Measurements from ENCODE around the gene PEAK1. TPM values are rescaled to one million over a fixed set of nuclear protein-coding genes. Genes with fewer than 3 reads are reported as not detected.

Gene PEAK1
- total RNA-seq, 2 experiments from 2014 or later = 9.2 to 11.0 TPM

DNA sequence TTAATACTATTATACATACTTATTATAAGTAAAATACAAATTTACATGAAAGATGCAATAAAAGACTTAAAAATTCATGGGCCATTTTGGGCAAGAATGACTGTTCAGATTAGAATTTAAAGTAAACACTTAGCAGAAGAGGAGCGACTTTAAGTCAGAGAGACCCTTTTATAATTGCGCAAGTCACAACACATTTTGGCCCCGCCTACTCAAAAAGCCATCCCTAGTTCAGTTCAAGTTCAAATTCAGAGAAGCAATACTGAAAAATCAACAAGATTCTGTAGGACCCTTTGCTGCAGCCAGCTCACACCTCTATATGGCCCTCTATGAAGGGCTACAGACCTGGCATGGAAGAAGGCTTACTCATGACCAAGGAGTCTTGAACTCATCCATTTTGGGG, 64.6 kb downstream of the PEAK1 start:
- Mint-ChIP-seq H3K4me3 (no peak overlapping the region), H3K4me1 (ENCODE audit: low read depth) (no peaks in the 10 kb centered on the region), H3K36me3 (ENCODE audit: low read depth) (no peaks in the 10 kb centered on the region), H3K27me3 (no peaks in the 10 kb centered on the region), H3K27ac (no peak overlapping the region), H3K9me3 (no peaks in the 10 kb centered on the region)
- H3K27me3 ChIP-seq (ENCODE audit: control insufficient read depth in 1 of 2, insufficient read depth in 2 of 2, low read length in 2 of 2) = no peaks in the 10 kb centered on the region
- H3K4me1 ChIP-seq (ENCODE audit: insufficient read depth, low read length) = no peaks in the 10 kb centered on the region
- CTCF ChIA-PET = no interaction called here
- H3K36me3 ChIP-seq (ENCODE audit: insufficient read depth, low read length) = no peaks in the 10 kb centered on the region
- no peak for DNase-seq
- no peak overlapping the region for H3K27ac ChIP-seq (ENCODE audit: low read depth in 1 of 2, low read length in 2 of 2)
- no peak overlapping the region for H3K4me3 ChIP-seq (ENCODE audit: low read length)
- no peak for ATAC-seq (ENCODE audit: poor library complexity)
- POLR2A ChIA-PET = no interaction called here
- intact Hi-C loops (cut with DNase I, micrococcal nuclease) = no loop called here
- TF ChIP-seq, protein P1, sequence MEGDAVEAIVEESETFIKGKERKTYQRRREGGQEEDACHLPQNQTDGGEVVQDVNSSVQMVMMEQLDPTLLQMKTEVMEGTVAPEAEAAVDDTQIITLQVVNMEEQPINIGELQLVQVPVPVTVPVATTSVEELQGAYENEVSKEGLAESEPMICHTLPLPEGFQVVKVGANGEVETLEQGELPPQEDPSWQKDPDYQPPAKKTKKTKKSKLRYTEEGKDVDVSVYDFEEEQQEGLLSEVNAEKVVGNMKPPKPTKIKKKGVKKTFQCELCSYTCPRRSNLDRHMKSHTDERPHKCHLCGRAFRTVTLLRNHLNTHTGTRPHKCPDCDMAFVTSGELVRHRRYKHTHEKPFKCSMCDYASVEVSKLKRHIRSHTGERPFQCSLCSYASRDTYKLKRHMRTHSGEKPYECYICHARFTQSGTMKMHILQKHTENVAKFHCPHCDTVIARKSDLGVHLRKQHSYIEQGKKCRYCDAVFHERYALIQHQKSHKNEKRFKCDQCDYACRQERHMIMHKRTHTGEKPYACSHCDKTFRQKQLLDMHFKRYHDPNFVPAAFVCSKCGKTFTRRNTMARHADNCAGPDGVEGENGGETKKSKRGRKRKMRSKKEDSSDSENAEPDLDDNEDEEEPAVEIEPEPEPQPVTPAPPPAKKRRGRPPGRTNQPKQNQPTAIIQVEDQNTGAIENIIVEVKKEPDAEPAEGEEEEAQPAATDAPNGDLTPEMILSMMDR (IDR thresholded peaks at IDR 0.05) = no peak
- no peaks in the 10 kb centered on the region for H3K9me3 ChIP-seq (ENCODE audit: control insufficient read depth in 1 of 2, insufficient read depth in 1 of 2, low read length in 2 of 2)

DNA sequence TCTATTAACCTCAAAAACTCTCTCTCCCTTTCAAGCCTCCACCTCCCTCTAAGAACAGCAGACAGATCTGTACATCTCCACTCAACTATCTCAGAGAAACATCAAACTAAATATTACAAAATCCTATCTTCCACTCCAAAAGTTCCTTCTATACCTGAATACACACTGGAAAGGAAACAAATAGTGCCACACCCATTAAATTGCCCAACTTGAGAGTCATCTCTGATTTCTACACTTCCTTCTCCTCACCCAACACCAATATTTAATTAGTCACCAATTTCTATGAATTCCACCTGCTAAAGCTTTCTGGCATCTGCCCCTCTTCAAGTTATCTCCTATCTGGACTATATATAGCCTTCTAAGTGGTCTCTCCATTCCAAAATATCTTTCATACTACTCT, 65.8 kb downstream of the PEAK1 start:
- H3K4me3 ChIP-seq (ENCODE audit: low read length) = no peak overlapping the region
- DNase-seq (no peak), ATAC-seq (ENCODE audit: poor library complexity) (no peak)
- ChIA-PET CTCF (no interaction called here), POLR2A (no interaction called here)
- no peak overlapping the region for H3K27ac ChIP-seq (ENCODE audit: low read depth in 1 of 2, low read length in 2 of 2)
- H3K27me3 ChIP-seq (ENCODE audit: control insufficient read depth in 1 of 2, insufficient read depth in 2 of 2, low read length in 2 of 2) = no peaks in the 10 kb centered on the region
- no peaks in the 10 kb centered on the region for H3K4me1 ChIP-seq (ENCODE audit: insufficient read depth, low read length)
- H3K9me3 Mint-ChIP-seq = no peaks in the 10 kb centered on the region
- intact Hi-C loops (cut with DNase I, micrococcal nuclease) = no loop called here
- H3K4me1 Mint-ChIP-seq (ENCODE audit: low read depth) = no peaks in the 10 kb centered on the region
- no peaks in the 10 kb centered on the region for H3K36me3 ChIP-seq (ENCODE audit: insufficient read depth, low read length)
- no peaks in the 10 kb centered on the region for H3K9me3 ChIP-seq (ENCODE audit: control insufficient read depth in 1 of 2, insufficient read depth in 1 of 2, low read length in 2 of 2)
- H3K4me3 Mint-ChIP-seq = no peak overlapping the region
- TF ChIP-seq, protein P1 (IDR thresholded peaks at IDR 0.05) = no peak
- no peak overlapping the region for H3K27ac Mint-ChIP-seq
- H3K36me3 Mint-ChIP-seq (ENCODE audit: low read depth) = no peaks in the 10 kb centered on the region
- H3K27me3 Mint-ChIP-seq = no peaks in the 10 kb centered on the region

DNA sequence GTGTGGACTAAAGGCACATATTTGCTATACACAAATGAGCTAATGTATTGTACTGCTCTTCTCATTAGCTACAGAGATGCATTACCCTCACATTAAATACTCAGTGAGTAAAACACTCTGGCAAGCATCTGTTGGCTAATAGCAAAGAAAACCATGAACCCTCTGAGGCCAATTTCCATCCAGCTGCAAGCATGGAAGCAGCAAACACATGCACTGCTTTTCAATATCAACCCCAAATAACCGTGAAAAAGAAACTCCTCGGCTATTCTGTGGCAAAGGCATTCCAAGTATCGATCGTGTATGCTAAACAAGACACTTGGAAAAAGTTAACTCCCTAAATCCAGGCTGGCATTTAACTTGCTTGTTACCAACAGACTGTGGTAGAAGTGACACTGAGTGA, 67.0 kb downstream of the PEAK1 start:
- H3K27me3 Mint-ChIP-seq = no peaks in the 10 kb centered on the region

More for the DNA sequence above, 67.0 kb downstream of the PEAK1 start:
- Histone ChIP-seq H3K36me3 (ENCODE audit: insufficient read depth, low read length) (no peaks in the 10 kb centered on the region), H3K4me3 (ENCODE audit: low read length) (no peak overlapping the region), H3K27me3 (ENCODE audit: control insufficient read depth in 1 of 2, insufficient read depth in 2 of 2, low read length in 2 of 2) (no peaks in the 10 kb centered on the region), H3K4me1 (ENCODE audit: insufficient read depth, low read length) (no peaks in the 10 kb centered on the region), H3K9me3 (ENCODE audit: control insufficient read depth in 1 of 2, insufficient read depth in 1 of 2, low read length in 2 of 2) (no peaks in the 10 kb centered on the region), H3K27ac (ENCODE audit: low read depth in 1 of 2, low read length in 2 of 2) (no peak overlapping the region)
- ChIA-PET CTCF (no interaction called here), POLR2A (no interaction called here)
- intact Hi-C loops (cut with DNase I, micrococcal nuclease) = no loop called here
- Mint-ChIP-seq H3K4me1 (ENCODE audit: low read depth) (no peaks in the 10 kb centered on the region), H3K4me3 (no peak overlapping the region), H3K9me3 (no peaks in the 10 kb centered on the region), H3K36me3 (ENCODE audit: low read depth) (no peaks in the 10 kb centered on the region), H3K27ac (no peak overlapping the region)
- DNase-seq (no peak), ATAC-seq (ENCODE audit: poor library complexity) (no peak)
- TF ChIP-seq, protein P1 (IDR thresholded peaks at IDR 0.05) = no peak

All from CD4-positive, alpha-beta T cell (primary cell).